MCF 10A (cell line): Measurements from ENCODE around the gene PIK3C2G. TPM values are rescaled to one million over a fixed set of nuclear protein-coding genes. Genes with fewer than 3 reads are reported as not detected.
"Not testable (repeated sequence)": the region's sequence is repeated elsewhere in the genome, so short reads cannot be mapped to it uniquely, and the experiment has no call there.

ENCODE experiments used
- BruUV-seq: library from RNA; stranded (reverse); fragments of 400-500 nt; replicated peaks from 2 replicates; lab custom pipeline; 2021; lab: Mats Ljungman, UMichigan
- CTCF ChIA-PET: fragments of 300-600 bp; sonication (Branson Sonifier 250); formaldehyde crosslinking; extraction: SDS; loops from one replicate; lab custom pipeline; 2021; ENCODE audit warnings: antibody characterized with exemption, inconsistent platforms; lab: Yijun Ruan, JAX
- POLR2A ChIA-PET: fragments of 300-600, 350-650 bp; sonication (Branson Sonifier 250); formaldehyde crosslinking; extraction: SDS; loops from one replicate; lab custom pipeline; 2020; ENCODE audit warnings: antibody characterized with exemption, inconsistent platforms; lab: Yijun Ruan, JAX
- DNase-seq: peaks from one replicate; pipeline ENCODE4 v3.0.0-alpha.2; 2018; ENCODE audit not compliant: unreplicated experiment
- H3K27ac Mint-ChIP-seq: one replicate; pipeline ENCODE4 v1.8.0; 2022; ENCODE audit warnings: mild to moderate bottlenecking, low read depth, mixed read lengths; ENCODE audit not compliant: unreplicated experiment
- H3K27me3 Mint-ChIP-seq: one replicate; pipeline ENCODE4 v1.8.0; 2022; ENCODE audit warnings: mixed read lengths; ENCODE audit not compliant: insufficient read depth, unreplicated experiment
- H3K36me3 Mint-ChIP-seq: one replicate; pipeline ENCODE4 v1.8.0; 2022; ENCODE audit warnings: mild to moderate bottlenecking, moderate library complexity, mixed read lengths; ENCODE audit not compliant: insufficient read depth, unreplicated experiment
- H3K4me1 Mint-ChIP-seq: one replicate; pipeline ENCODE4 v1.8.0; 2022; ENCODE audit warnings: mixed read lengths; ENCODE audit not compliant: insufficient read depth, unreplicated experiment
- H3K4me3 Mint-ChIP-seq: one replicate; pipeline ENCODE4 v1.8.0; 2022; ENCODE audit warnings: mild to moderate bottlenecking, moderate library complexity, mixed read lengths; ENCODE audit not compliant: unreplicated experiment
- H3K9me3 Mint-ChIP-seq: one replicate; pipeline ENCODE4 v1.8.0; 2022; ENCODE audit warnings: mixed read lengths; ENCODE audit not compliant: unreplicated experiment
- CTCF ChIP-seq: fragments of 200-600 bp; IDR thresholded peaks from one replicate; pipeline ENCODE4 v1.8.0; 2022; ENCODE audit warnings: antibody characterized with exemption, mild to moderate bottlenecking; ENCODE audit not compliant: unreplicated experiment
- intact Hi-C: fragments of 100-400 bp; cut with micrococcal nuclease; formaldehyde crosslinking; loops from 2 replicates; pipeline ENCODE4 v1.14.1; 2022
- total RNA-seq: library from RNA; stranded (reverse); gene quantifications from 2 replicates; pipeline ENCODE4 v1.2.3, GENCODE V29; 2022

PIK3C2G gene
- total RNA-seq, 1 experiment from 2014 or later, result 10.6 TPM

- intact Hi-C loops, result no loop called here
- H3K9me3 Mint-ChIP-seq, result no peaks in the 10 kb centered on the region
- peaks cover 11% of the 10 kb centered on the region for H3K4me1 Mint-ChIP-seq
- no peak overlapping the region for H3K4me3 Mint-ChIP-seq
- peaks cover 19% of the 10 kb centered on the region for H3K36me3 Mint-ChIP-seq
- ChIA-PET POLR2A (interaction anchor here (0.7 to 2.3 kb wide), 6 partner anchors 12 to 222 kb away, joined by 3 to 12 read pairs (median 3); no protein-coding TSS in a partner anchor), CTCF (interaction anchor here (0.7 to 1.3 kb wide), 4 partner anchors 13 to 1692 kb away, joined by 3 to 4 read pairs (median 3); no protein-coding TSS in a partner anchor)
- BruUV-seq, result no TSS peak
- H3K27me3 Mint-ChIP-seq, result no peaks in the 10 kb centered on the region
- DNase-seq, result peak; percentile 27
- H3K27ac Mint-ChIP-seq, result peak overlapping the region; percentile 64
- TF ChIP-seq CTCF, result no peak
These were observed 231.2 kb downstream of the PIK3C2G start for GRCh38 chr12:18492372-18493025.

DNA sequence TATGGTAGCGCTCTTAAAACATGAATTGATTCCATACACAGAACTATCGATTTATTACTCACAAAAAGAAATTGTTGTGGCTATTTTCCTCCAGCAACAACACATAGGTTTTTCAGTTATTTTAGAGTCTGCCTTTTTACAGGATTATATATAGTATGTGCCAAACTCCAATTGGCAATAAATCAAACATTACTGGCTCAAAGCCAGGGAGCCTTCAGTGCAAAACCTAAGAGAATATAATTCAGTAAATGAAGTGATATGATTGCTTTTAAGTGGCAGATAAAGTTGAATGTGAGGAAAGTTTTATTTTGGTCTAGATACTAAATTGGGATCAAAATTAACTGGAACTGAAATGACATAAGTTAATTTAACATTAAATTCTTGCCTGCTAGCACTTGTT lies 234.8 kb downstream of the PIK3C2G start:
- no peaks in the 10 kb centered on the region for H3K9me3 Mint-ChIP-seq
- H3K27me3 Mint-ChIP-seq, result no peaks in the 10 kb centered on the region
- H3K27ac Mint-ChIP-seq, result no peak overlapping the region
- BruUV-seq, result no TSS peak
- ChIA-PET CTCF (no interaction called here), POLR2A (no interaction called here)
- peak; percentile 3 for DNase-seq
- H3K4me1 Mint-ChIP-seq, result peaks cover 11% of the 10 kb centered on the region
- intact Hi-C loops, result no loop called here
- H3K36me3 Mint-ChIP-seq, result peaks cover 38% of the 10 kb centered on the region
- H3K4me3 Mint-ChIP-seq, result no peak overlapping the region
- no peak for TF ChIP-seq CTCF

DNA sequence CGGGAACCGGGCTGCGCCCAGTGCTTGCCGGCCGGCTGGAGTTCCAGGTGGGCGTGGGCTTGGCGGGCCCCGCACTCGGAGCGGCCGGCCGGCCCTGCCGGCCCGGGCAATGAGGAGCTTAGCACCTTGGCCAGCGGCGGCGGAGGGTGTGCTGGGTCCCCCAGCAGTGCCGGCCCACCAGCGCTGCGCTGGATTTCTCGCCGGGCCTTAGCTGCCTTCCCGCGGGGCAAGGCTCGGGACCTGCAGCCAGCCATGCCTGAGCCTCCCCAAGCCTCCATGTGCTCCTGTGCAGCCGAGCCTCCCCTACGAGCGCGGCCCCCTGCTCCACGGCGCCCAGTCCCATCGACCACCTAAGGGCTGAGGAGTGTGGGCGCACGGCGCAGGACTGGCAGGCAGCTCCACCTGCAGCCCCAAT lies 238.8 kb downstream of the PIK3C2G start:
- DNase-seq, H3K27me3 Mint-ChIP-seq, CTCF ChIA-PET, H3K27ac Mint-ChIP-seq, intact Hi-C loops, H3K9me3 Mint-ChIP-seq, POLR2A ChIA-PET, H3K4me3 Mint-ChIP-seq, H3K4me1 Mint-ChIP-seq, BruUV-seq: not testable (repeated sequence)
- peaks cover 35% of the 10 kb centered on the region for H3K36me3 Mint-ChIP-seq

- peaks cover 35% of the 10 kb centered on the region for H3K36me3 Mint-ChIP-seq
- H3K27me3 Mint-ChIP-seq, intact Hi-C loops, H3K9me3 Mint-ChIP-seq, BruUV-seq, H3K27ac Mint-ChIP-seq, DNase-seq, H3K4me1 Mint-ChIP-seq, CTCF ChIA-PET, POLR2A ChIA-PET, H3K4me3 Mint-ChIP-seq: not testable (repeated sequence)
These were observed 239.4 kb downstream of the PIK3C2G start for GRCh38 chr12:18500736-18501135.

GRCh38 chr12:18502422-18502968 lies 241.2 kb downstream of the PIK3C2G start:
- no TSS peak for BruUV-seq
- TF ChIP-seq CTCF, result no peak
- Mint-ChIP-seq H3K9me3 (no peaks in the 10 kb centered on the region), H3K4me3 (no peak overlapping the region), H3K27me3 (no peaks in the 10 kb centered on the region), H3K4me1 (no peaks in the 10 kb centered on the region), H3K27ac (no peak overlapping the region), H3K36me3 (peaks cover 20% of the 10 kb centered on the region)
- intact Hi-C loops, result no loop called here
- no peak for DNase-seq
- ChIA-PET CTCF (no interaction called here), POLR2A (interaction anchor here (1.2 kb wide), 1 partner anchor 40 kb away, joined by 3 read pairs; no protein-coding TSS in a partner anchor)
